ENCODE results near the gene MAP1B. TPM values are rescaled to one million over a fixed set of nuclear protein-coding genes. Genes with fewer than 3 reads are reported as not detected.

The MAP1B gene
- polyA plus RNA-seq, 2 of the 4 experiments (the other 2 are of a cell fraction) = 40.2 to 73.0 TPM

DNA sequence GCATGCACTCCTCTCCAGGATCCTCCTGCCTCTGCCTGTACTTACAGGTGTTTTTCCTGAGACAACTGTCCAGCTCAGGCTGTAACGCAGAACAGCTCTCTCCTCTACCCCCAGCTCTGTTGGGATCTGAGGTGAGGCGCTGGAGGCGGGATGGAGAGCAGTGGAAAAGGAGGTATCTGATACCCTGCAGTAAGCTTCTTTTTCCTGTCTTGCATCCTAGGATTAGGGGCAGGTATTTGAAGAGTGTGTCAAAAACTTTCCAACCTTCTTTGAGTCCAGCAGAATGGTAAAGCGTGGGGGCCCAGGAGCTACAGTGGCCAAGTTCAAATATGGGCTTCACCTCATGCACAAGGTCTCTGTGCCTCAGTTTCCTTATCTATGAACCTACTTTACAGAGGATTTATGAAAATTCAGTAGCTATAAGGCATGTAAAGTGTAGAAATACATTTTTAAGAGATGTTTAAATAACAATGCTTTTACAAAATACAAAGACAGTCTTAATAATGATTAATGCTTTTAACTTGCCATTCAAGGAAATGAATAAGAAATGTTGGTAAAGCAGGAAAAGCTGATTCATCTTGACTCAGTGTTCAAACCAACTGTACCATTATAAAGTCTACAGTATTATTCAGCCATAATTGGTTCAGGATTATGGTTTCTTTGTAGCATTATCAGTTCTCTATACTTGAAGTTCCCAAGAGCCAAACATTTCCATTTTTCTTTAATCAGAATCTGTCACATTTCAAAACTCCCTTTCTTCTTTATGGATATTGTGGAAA, 26.1 kb downstream of the MAP1B start:
- WGBS (ENCODE audit: missing lambda C conversion rate) = 69% methylated on average over 4 of the region's 4 CpGs
- FAIRE-seq = peak; percentile 94

DNA sequence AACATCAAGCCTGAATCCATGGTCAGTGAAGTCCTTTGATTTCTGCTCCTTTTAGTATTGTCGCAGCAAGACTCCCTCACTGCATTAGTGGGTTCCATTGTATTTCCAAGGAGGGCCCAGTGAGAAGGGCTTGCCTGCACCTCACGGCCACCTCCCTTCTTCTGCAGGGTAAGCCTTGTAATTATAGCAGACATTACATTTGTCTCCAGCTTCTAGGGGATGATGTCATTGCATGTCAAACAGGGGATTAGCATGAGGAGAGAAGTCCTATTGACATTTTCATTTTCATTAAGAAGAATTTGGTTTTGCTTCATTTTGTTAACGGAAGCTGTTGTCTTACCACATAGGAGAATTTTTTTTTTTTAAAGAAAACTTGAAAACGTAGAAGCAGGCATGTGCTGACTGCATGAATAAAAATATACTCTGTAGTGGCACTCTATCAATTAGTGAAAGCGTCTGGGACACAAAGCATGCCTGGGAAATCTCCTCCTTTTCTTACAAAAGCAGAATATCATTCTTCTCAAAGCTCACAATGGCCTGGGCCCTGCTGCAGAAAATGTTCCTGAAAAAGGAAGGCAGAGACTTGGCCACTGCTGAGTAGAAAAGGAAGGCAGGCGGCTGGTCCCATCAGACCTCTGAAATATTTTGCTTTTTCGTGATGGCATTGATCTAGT, 27.1 kb downstream of the MAP1B start:
- H3K9me3 ChIP-seq = no peaks in the 10 kb centered on the region
- FAIRE-seq (no peak), DNase-seq (ENCODE audit: low read depth in 1 of 2, low spot score in 1 of 2) (no peak), ATAC-seq (peak; percentile 49 to 51; a peak in 3 of 6 replicates)
- CTCF ChIA-PET = interaction anchor here (1.1 to 2.6 kb wide), 3 partner anchors 18 to 351 kb away, joined by 3 to 11 read pairs (median 7); no protein-coding TSS in a partner anchor
- TF ChIP-seq, protein P1, sequence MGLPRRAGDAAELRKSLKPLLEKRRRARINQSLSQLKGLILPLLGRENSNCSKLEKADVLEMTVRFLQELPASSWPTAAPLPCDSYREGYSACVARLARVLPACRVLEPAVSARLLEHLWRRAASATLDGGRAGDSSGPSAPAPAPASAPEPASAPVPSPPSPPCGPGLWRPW (IDR thresholded peaks at IDR 0.05) = no peak
- TF ChIP-seq ZSCAN20 (CRISPR knock-in tag; IDR thresholded peaks at IDR 0.05) = no peak
- TF ChIP-seq, protein P2, sequence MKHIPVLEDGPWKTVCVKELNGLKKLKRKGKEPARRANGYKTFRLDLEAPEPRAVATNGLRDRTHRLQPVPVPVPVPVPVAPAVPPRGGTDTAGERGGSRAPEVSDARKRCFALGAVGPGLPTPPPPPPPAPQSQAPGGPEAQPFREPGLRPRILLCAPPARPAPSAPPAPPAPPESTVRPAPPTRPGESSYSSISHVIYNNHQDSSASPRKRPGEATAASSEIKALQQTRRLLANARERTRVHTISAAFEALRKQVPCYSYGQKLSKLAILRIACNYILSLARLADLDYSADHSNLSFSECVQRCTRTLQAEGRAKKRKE (CRISPR knock-in tag; IDR thresholded peaks at IDR 0.05; ENCODE audit: low read depth) = no peak
- TF ChIP-seq HOXB13 (CRISPR knock-in tag; IDR thresholded peaks at IDR 0.05; ENCODE audit: low read depth) = no peak
- peak overlapping the region; percentile 43 for H3K4me2 ChIP-seq
- POLR2A ChIA-PET = interaction anchor here (1.0 to 1.3 kb wide), 2 partner anchors 108 to 114 kb away, joined by 3 to 5 read pairs; no protein-coding TSS in a partner anchor
- peak overlapping the region; percentile 54 to 75; a peak in 5 of 6 replicates for H3K27ac ChIP-seq
- peaks cover 93% of the 10 kb centered on the region for H3K4me1 ChIP-seq
- H3K4me3 ChIP-seq = no peak overlapping the region
- whole genome bisulfite sequencing (ENCODE audit: missing lambda C conversion rate) = 84% methylated on average over 7 of the region's 7 CpGs

More for the DNA sequence above, 26.1 kb downstream of the MAP1B start:
- Histone ChIP-seq H3K9me3 (no peaks in the 10 kb centered on the region), H3K4me1 (peaks cover 89% of the 10 kb centered on the region), H3K4me2 (peak overlapping the region; percentile 43), H3K27ac (peak overlapping the region; percentile 54 to 75), H3K4me3 (no peak overlapping the region)
- DNase-seq (ENCODE audit: low read depth in 1 of 2, low spot score in 1 of 2) = no peak
- TF ChIP-seq MAFK (IDR thresholded peaks at IDR 0.05; ENCODE audit: partially characterized antibody) (peak; percentile 24), CBX8 (IDR thresholded peaks at IDR 0.05) (no peak), ZSCAN20 (CRISPR knock-in tag; IDR thresholded peaks at IDR 0.05) (no peak), JUNB (IDR thresholded peaks at IDR 0.05) (peak; percentile 26; the same call in 1 of the 2 replicates)
- TF ChIP-seq, protein P3, sequence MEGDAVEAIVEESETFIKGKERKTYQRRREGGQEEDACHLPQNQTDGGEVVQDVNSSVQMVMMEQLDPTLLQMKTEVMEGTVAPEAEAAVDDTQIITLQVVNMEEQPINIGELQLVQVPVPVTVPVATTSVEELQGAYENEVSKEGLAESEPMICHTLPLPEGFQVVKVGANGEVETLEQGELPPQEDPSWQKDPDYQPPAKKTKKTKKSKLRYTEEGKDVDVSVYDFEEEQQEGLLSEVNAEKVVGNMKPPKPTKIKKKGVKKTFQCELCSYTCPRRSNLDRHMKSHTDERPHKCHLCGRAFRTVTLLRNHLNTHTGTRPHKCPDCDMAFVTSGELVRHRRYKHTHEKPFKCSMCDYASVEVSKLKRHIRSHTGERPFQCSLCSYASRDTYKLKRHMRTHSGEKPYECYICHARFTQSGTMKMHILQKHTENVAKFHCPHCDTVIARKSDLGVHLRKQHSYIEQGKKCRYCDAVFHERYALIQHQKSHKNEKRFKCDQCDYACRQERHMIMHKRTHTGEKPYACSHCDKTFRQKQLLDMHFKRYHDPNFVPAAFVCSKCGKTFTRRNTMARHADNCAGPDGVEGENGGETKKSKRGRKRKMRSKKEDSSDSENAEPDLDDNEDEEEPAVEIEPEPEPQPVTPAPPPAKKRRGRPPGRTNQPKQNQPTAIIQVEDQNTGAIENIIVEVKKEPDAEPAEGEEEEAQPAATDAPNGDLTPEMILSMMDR (IDR thresholded peaks at IDR 0.05) = no peak
- TF ChIP-seq, protein P4, sequence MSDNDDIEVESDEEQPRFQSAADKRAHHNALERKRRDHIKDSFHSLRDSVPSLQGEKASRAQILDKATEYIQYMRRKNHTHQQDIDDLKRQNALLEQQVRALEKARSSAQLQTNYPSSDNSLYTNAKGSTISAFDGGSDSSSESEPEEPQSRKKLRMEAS (IDR thresholded peaks at IDR 0.05) = 0 out of 2 replicates have a peak, but pooled peaks have one; percentile 8
- CTCF ChIA-PET = interaction anchor here (0.6 to 1.6 kb wide), 5 partner anchors 10 to 351 kb away, joined by 3 to 5 read pairs (median 3); no protein-coding TSS in a partner anchor
- ATAC-seq = peak; percentile 15 to 55; a peak in 4 of 6 replicates
- POLR2A ChIA-PET = interaction anchor here (0.9 to 1.3 kb wide), 3 partner anchors 109 to 187 kb away, joined by 3 to 5 read pairs (median 3); partner anchors contain the start of genes MRPS27 and PTCD2

DNA sequence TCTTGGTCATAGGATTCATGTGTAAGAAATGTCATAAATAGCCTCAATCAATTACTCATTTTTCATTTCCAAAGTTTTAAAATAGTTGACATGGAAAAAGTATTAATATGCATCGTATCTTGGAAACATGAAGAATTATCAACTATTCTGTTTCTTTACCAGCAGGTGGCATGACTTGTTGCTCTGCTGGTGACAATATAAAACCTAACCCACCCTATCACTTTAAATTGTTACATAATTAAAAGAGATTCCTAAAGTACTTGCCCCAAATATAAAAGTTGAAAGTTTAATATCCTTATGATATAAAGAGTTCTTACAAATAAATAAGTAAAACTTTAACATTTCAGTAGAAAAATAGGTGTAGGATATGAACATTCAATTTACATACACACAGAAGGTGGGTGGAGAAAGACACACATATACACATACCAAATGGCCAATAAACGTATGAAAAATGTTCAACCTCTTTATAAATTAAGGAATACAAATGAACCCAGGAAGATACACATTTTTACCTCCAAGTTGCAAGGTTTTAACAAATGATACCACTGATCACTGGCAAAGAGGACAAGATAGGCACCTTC, 30.6 kb downstream of the MAP1B start:
- Histone ChIP-seq H3K9me3 (no peaks in the 10 kb centered on the region), H3K27ac (no peak overlapping the region), H3K4me3 (no peak overlapping the region), H3K4me1 (peaks cover 87% of the 10 kb centered on the region), H3K4me2 (peak overlapping the region; percentile 36; the same call in 2 of the 3 replicates)
- CTCF ChIA-PET = interaction anchor here (0.9 to 1.0 kb wide), 3 partner anchors 13 to 171 kb away, joined by 3 to 4 read pairs (median 3); no protein-coding TSS in a partner anchor
- DNase-seq (ENCODE audit: low read depth in 1 of 2, low spot score in 1 of 2) (peak in 1 of 2 experiments; percentile 25), ATAC-seq (no peak), FAIRE-seq (no peak)
- TF ChIP-seq EHMT2 (IDR thresholded peaks at IDR 0.05; ENCODE audit: low read depth) (no peak), JUNB (IDR thresholded peaks at IDR 0.05) (no peak), SMC3 (IDR thresholded peaks at IDR 0.05) (peak; percentile 63; the same call in 2 of the 3 replicates), EHF (CRISPR knock-in tag; IDR thresholded peaks at IDR 0.05) (no peak), JUN (IDR thresholded peaks at IDR 0.05) (no peak), ZFP36 (IDR thresholded peaks at IDR 0.05; ENCODE audit: borderline replicate concordance, partially characterized antibody) (no peak), BHLHE40 (IDR thresholded peaks at IDR 0.05; ENCODE audit: low read depth, low read length) (no peak), HOXB13 (CRISPR knock-in tag; IDR thresholded peaks at IDR 0.05; ENCODE audit: low read depth) (no peak), GATA3 (IDR thresholded peaks at IDR 0.05; ENCODE audit: borderline replicate concordance) (no peak), RAD21 (conservative IDR thresholded peaks at IDR 0.05 in 1 of 2, IDR thresholded peaks at IDR 0.05 in 1 of 2) (peak; percentile 47 to 56), MAZ (IDR thresholded peaks at IDR 0.05; ENCODE audit: borderline replicate concordance, low read depth, low read length) (no peak), POLR2AphosphoS2 (conservative IDR thresholded peaks at IDR 0.05; ENCODE audit: low read length) (no peak)
- TF ChIP-seq, protein P3 (IDR thresholded peaks at IDR 0.05) = peak; percentile 66
- POLR2A ChIA-PET = no interaction called here
- whole genome bisulfite sequencing (ENCODE audit: missing lambda C conversion rate) = 14% methylated on average over 2 of the region's 2 CpGs
